Panc1 (cell line): ENCODE results near the gene STAU1. TPM values are rescaled to one million over a fixed set of nuclear protein-coding genes. Genes with fewer than 3 reads are reported as not detected.

Source experiments
- ATAC-seq: fragments of 200-7000 bp; cut with Tn5 transposase; 2 replicates; pipeline ENCODE4 v1.9.1; 2020; ENCODE audit warnings: mild to moderate bottlenecking, moderate library complexity
- BruUV-seq: library from RNA; stranded (reverse); fragments of 400-500 nt; replicated peaks from 2 replicates; lab custom pipeline; 2021; lab: Mats Ljungman, UMichigan
- CTCF ChIA-PET: fragments of 300-600 bp; sonication (Branson Sonifier 250); formaldehyde crosslinking; loops from one replicate; lab custom pipeline; 2022; ENCODE audit warnings: antibody characterized with exemption; lab: Charles Lee
- POLR2A ChIA-PET: fragments of 300-600 bp; sonication (Branson Sonifier 250); formaldehyde crosslinking; loops from one replicate; lab custom pipeline; 2022; ENCODE audit warnings: antibody characterized with exemption; lab: Charles Lee
- DNase-seq: peaks from one replicate; pipeline ENCODE4 v3.0.0-alpha.2; 2010; ENCODE audit warnings: low read depth, low spot score
- H3K27ac ChIP-seq: 2 replicates; pipeline ENCODE4 v1.5.1; 2011; ENCODE audit warnings: mild to moderate bottlenecking, low read length, inconsistent platforms
- H3K27me3 ChIP-seq: fragments of 200-500 bp; sonication (Bioruptor generic); 2 replicates; pipeline ENCODE4 v1.6.0; 2014; ENCODE audit warnings: low read length, inconsistent platforms; ENCODE audit not compliant: control insufficient read depth, insufficient read depth
- H3K36me3 ChIP-seq: fragments of 200-500 bp; sonication (Bioruptor generic); 2 replicates; pipeline ENCODE4 v1.5.1; 2014; ENCODE audit warnings: inconsistent platforms, mild to moderate bottlenecking, low read length, moderate library complexity; ENCODE audit not compliant: control insufficient read depth, insufficient read depth
- H3K4me1 ChIP-seq: 2 replicates; pipeline ENCODE4 v1.5.1; 2011; ENCODE audit warnings: inconsistent platforms, mild to moderate bottlenecking, low read length, moderate library complexity; ENCODE audit not compliant: control insufficient read depth, insufficient read depth
- H3K4me3 ChIP-seq, 2 experiments: 2 replicates each; pipeline ENCODE4 v1.5.1; 2011 to 2012; ENCODE audit warnings: low read depth in 2 of 2, low read length in 2 of 2, mild to moderate bottlenecking in 2 of 2, inconsistent platforms in 1 of 2, moderate library complexity in 1 of 2
- H3K9me3 ChIP-seq: fragments of 200-500 bp; sonication (Bioruptor generic); 2 replicates; pipeline ENCODE4 v1.5.1; 2014; ENCODE audit warnings: low read depth, mild to moderate bottlenecking, inconsistent platforms, low read length, moderate library complexity; ENCODE audit not compliant: control insufficient read depth, insufficient read depth
- CTCF ChIP-seq: fragments of 450-650 bp; IDR thresholded peaks from 2 replicates; pipeline ENCODE4 v1.5.1; 2017; ENCODE audit warnings: mild to moderate bottlenecking
- POLR2AphosphoS5 ChIP-seq: IDR thresholded peaks from 2 replicates; pipeline ENCODE4 v1.6.1; 2012; ENCODE audit warnings: mild to moderate bottlenecking, low read depth, low read length, moderate library complexity
- SIN3A ChIP-seq: IDR thresholded peaks from 2 replicates; pipeline ENCODE4 v1.6.1; 2012; ENCODE audit warnings: low read depth, mild to moderate bottlenecking, low read length, moderate library complexity, borderline replicate concordance; ENCODE audit not compliant: insufficient read depth
- TCF7L2 ChIP-seq: IDR thresholded peaks from 2 replicates; pipeline ENCODE4 v1.6.1; 2011; ENCODE audit warnings: mild to moderate bottlenecking, low read depth, low read length, inconsistent platforms
- in situ Hi-C: cut with HindIII; loops from 2 replicates; pipeline ENCODE4 v1.10.0; 2016; ENCODE audit warnings: low sequenced_read_pairs, low pct_unique_long_range_greater_than_20kb
- intact Hi-C: fragments of 100-400 bp; cut with micrococcal nuclease; formaldehyde crosslinking; loops from one replicate; pipeline ENCODE4 v1.10.0; 2022; ENCODE audit not compliant: unreplicated experiment
- total RNA-seq: library from RNA; stranded (reverse); gene quantifications from one replicate; pipeline ENCODE4 v1.2.1, GENCODE V29; 2021; ENCODE audit not compliant: unreplicated experiment
- TF ChIP-seq, protein P1 (sequence below), 2 experiments: IDR thresholded peaks; 2 replicates each; pipeline ENCODE4 v1.6.1; 2011 to 2012; ENCODE audit warnings: low read depth in 2 of 2, control low read depth in 1 of 2, low read length in 1 of 2, mild to moderate bottlenecking in 1 of 2, moderate library complexity in 1 of 2; ENCODE audit not compliant: insufficient read depth in 1 of 2

STAU1 gene
- total RNA-seq, 1 experiment from 2014 or later = 103 TPM

DNA sequence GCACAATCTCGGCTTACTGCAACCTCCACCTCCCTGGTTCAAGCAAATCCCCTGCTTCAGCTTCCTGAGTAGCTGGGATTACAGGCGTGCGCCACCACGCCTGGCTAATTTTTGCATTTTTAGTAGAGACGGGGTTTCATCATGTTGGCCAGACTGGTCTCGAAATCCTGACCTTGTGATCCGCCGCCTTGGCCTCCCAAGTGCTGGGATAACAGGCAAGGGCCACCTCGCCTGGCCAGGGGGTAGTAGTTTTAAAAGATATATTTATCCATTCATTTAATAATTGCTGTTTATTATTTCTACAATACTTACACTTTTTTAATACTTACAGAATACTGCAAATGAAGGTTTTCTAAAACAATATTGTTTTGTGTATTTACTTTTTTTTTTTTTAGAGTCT is 15.6 kb upstream of the STAU1 start:
- DNase-seq (no peak), ATAC-seq (no peak)
- no peak overlapping the region for H3K27ac ChIP-seq
- TF ChIP-seq, protein P1, sequence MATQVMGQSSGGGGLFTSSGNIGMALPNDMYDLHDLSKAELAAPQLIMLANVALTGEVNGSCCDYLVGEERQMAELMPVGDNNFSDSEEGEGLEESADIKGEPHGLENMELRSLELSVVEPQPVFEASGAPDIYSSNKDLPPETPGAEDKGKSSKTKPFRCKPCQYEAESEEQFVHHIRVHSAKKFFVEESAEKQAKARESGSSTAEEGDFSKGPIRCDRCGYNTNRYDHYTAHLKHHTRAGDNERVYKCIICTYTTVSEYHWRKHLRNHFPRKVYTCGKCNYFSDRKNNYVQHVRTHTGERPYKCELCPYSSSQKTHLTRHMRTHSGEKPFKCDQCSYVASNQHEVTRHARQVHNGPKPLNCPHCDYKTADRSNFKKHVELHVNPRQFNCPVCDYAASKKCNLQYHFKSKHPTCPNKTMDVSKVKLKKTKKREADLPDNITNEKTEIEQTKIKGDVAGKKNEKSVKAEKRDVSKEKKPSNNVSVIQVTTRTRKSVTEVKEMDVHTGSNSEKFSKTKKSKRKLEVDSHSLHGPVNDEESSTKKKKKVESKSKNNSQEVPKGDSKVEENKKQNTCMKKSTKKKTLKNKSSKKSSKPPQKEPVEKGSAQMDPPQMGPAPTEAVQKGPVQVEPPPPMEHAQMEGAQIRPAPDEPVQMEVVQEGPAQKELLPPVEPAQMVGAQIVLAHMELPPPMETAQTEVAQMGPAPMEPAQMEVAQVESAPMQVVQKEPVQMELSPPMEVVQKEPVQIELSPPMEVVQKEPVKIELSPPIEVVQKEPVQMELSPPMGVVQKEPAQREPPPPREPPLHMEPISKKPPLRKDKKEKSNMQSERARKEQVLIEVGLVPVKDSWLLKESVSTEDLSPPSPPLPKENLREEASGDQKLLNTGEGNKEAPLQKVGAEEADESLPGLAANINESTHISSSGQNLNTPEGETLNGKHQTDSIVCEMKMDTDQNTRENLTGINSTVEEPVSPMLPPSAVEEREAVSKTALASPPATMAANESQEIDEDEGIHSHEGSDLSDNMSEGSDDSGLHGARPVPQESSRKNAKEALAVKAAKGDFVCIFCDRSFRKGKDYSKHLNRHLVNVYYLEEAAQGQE (IDR thresholded peaks at IDR 0.05; ENCODE audit: insufficient read depth in 1 of 2, low read depth in 2 of 2, low read length in 1 of 2) = no peak
- no peak for TF ChIP-seq SIN3A
- no peak for TF ChIP-seq TCF7L2
- intact Hi-C loops (no loop called here), in situ Hi-C loops (no loop called here)
- no peaks in the 10 kb centered on the region for H3K27me3 ChIP-seq
- H3K4me1 ChIP-seq = no peaks in the 10 kb centered on the region
- ChIA-PET POLR2A (interaction anchor here (0.6 to 0.7 kb wide), 2 partner anchors 29 to 33 kb away, joined by 3 to 4 read pairs; no protein-coding TSS in a partner anchor), CTCF (no interaction called here)
- BruUV-seq = no TSS peak
- H3K9me3 ChIP-seq = no peaks in the 10 kb centered on the region
- no peak overlapping the region for H3K4me3 ChIP-seq
- no peaks in the 10 kb centered on the region for H3K36me3 ChIP-seq

- CTCF ChIA-PET = no interaction called here
- Histone ChIP-seq H3K4me3 (no peak overlapping the region), H3K27ac (no peak overlapping the region), H3K27me3 (no peaks in the 10 kb centered on the region), H3K36me3 (no peaks in the 10 kb centered on the region), H3K9me3 (no peaks in the 10 kb centered on the region), H3K4me1 (no peaks in the 10 kb centered on the region)
- no peak for DNase-seq
- BruUV-seq = no TSS peak
- TF ChIP-seq POLR2AphosphoS5 = no peak
- no peak for TF ChIP-seq CTCF
- TF ChIP-seq SIN3A = no peak
- TF ChIP-seq TCF7L2 = no peak
- TF ChIP-seq, protein P1 (IDR thresholded peaks at IDR 0.05; ENCODE audit: insufficient read depth in 1 of 2, low read depth in 2 of 2, low read length in 1 of 2) = no peak
- POLR2A ChIA-PET = no interaction called here
- intact Hi-C loops (no loop called here), in situ Hi-C loops (no loop called here)
- ATAC-seq = no peak
Measured at GRCh38 chr20:49203011-49203410, 14.9 kb upstream of the STAU1 start.
